Forelimb muscle (tissue), 1 donor: Measurements from ENCODE around the gene TAS2R16. TPM values are rescaled to one million over a fixed set of nuclear protein-coding genes. Genes with fewer than 3 reads are reported as not detected.
"Not testable (repeated sequence)": the region's sequence is repeated elsewhere in the genome, so short reads cannot be mapped to it uniquely, and the experiment has no call there.

Experiments
- DNase-seq: peaks from one replicate; pipeline ENCODE4 v3.0.0-alpha.2; 2013; ENCODE audit warnings: low read depth
- polyA plus RNA-seq: library from polyadenylated mRNA; unstranded; fragments of 120-200 nt; gene quantifications from one replicate; pipeline ENCODE4 v1.2.1, GENCODE V29; 2013; ENCODE audit not compliant: insufficient read length

The TAS2R16 gene
- polyA plus RNA-seq, 1 donor: not detected

GRCh38 chr7:122972056-122972455 is 23.4 kb downstream of the TAS2R16 start:
- DNase-seq: no peak

GRCh38 chr7:122970740-122971725 is 24.5 kb downstream of the TAS2R16 start:
- DNase-seq: no peak

GRCh38 chr7:122968389-122968788 is 27.1 kb downstream of the TAS2R16 start:
- DNase-seq: no peak

- no peak for DNase-seq
Measured at GRCh38 chr7:122965306-122965705, 30.2 kb downstream of the TAS2R16 start.

GRCh38 chr7:122953678-122954077 is 41.8 kb downstream of the TAS2R16 start:
- DNase-seq: not testable (repeated sequence)

GRCh38 chr7:122951006-122951405 is 44.5 kb downstream of the TAS2R16 start:
- no peak for DNase-seq

- no peak for DNase-seq
Measured at GRCh38 chr7:122949186-122949585, 46.3 kb downstream of the TAS2R16 start.

Other genes with a start within 250 kb of the TAS2R16 start
- gene CADPS2, start 109.2 kb downstream of the TAS2R16 start, polyA plus RNA-seq: 3.9 TPM
- not detected for gene SLC13A1, start 204.3 kb upstream of the TAS2R16 start, polyA plus RNA-seq